ENCODE measurements around the gene TOMM70. TPM values are rescaled to one million over a fixed set of nuclear protein-coding genes. Genes with fewer than 3 reads are reported as not detected.

TOMM70 gene
- total RNA-seq, 2 experiments from 2014 or later, result 44.9 to 47.1 TPM

Other genes starting within 250 kb of the TOMM70 start
- 10 to 100 TPM; 17.8 to 22.7 TPM for gene TBC1D23, start 140.1 kb downstream of the TOMM70 start, total RNA-seq
- gene NIT2, start 66.3 kb downstream of the TOMM70 start, total RNA-seq, result 10 to 100 TPM; 65.3 to 65.7 TPM
- 1 to 10 TPM; 1.9 to 2.3 TPM for gene LNP1, start 450 bp upstream of the TOMM70 start, total RNA-seq
- gene TMEM45A, start 91.5 kb upstream of the TOMM70 start, total RNA-seq, result under 1 TPM; 0.65 to 0.74 TPM
- gene ADGRG7, start 208.5 kb upstream of the TOMM70 start, total RNA-seq, result not detected

Data from activated CD4-positive, alpha-beta memory T cell treated with anti-CD3 and anti-CD28 coated beads for 36 hours (primary cell).